Endometrial microvascular endothelial cells (primary cell): Measurements from ENCODE around the gene TIMM10. TPM values are rescaled to one million over a fixed set of nuclear protein-coding genes. Genes with fewer than 3 reads are reported as not detected.

Experiments
- in situ Hi-C: cut with HindIII; loops from 2 replicates; pipeline ENCODE4 v1.10.0; 2017; ENCODE audit warnings: low sequenced_read_pairs, low pct_unique_long_range_greater_than_20kb; ENCODE audit errors: inconsistent ontology term
- total RNA-seq: library from RNA; depleted of rRNA; stranded (reverse); fragments of >200 nt; gene quantifications from one replicate; pipeline ENCODE4 v1.2.3, GENCODE V29; 2015; ENCODE audit errors: inconsistent ontology term

Gene TIMM10
- total RNA-seq, 1 donor from 2014 or later: 75.8 TPM

GRCh38 chr11:57490456-57491248, 39.9 kb downstream of the TIMM10 start:
- in situ Hi-C loops: no loop called here

- in situ Hi-C loops: no loop called here
Measured at GRCh38 chr11:57487920-57488659, 42.5 kb downstream of the TIMM10 start.

GRCh38 chr11:57487021-57487778, 43.4 kb downstream of the TIMM10 start:
- in situ Hi-C loops: no loop called here

- in situ Hi-C loops: no loop called here
Measured at GRCh38 chr11:57485217-57485990, 45.1 kb downstream of the TIMM10 start.

GRCh38 chr11:57484141-57484710, 46.3 kb downstream of the TIMM10 start:
- in situ Hi-C loops: no loop called here

- in situ Hi-C loops: no loop called here
Measured at GRCh38 chr11:57483562-57483918, 47.0 kb downstream of the TIMM10 start.

GRCh38 chr11:57482782-57483561, 47.6 kb downstream of the TIMM10 start:
- in situ Hi-C loops: no loop called here

GRCh38 chr11:57481915-57482781, 48.4 kb downstream of the TIMM10 start:
- in situ Hi-C loops: no loop called here

- in situ Hi-C loops: no loop called here
Measured at GRCh38 chr11:57481315-57481714, 49.2 kb downstream of the TIMM10 start.

GRCh38 chr11:57480409-57481137, 50.0 kb downstream of the TIMM10 start:
- in situ Hi-C loops: no loop called here

- in situ Hi-C loops: no loop called here
Measured at GRCh38 chr11:57479911-57480310, 50.6 kb downstream of the TIMM10 start.

- in situ Hi-C loops: no loop called here
Measured at GRCh38 chr11:57479021-57479663, 51.4 kb downstream of the TIMM10 start.
